ENCODE results near the gene GPR83.
"Not testable (repeated sequence)": the region's sequence is repeated elsewhere in the genome, so short reads cannot be mapped to it uniquely, and the experiment has no call there.

GRCh38 chr11:94370576-94370975, 30.6 kb downstream of the GPR83 start:
- not testable (repeated sequence) for TF ChIP-seq CTCF (conservative IDR thresholded peaks at IDR 0.05; ENCODE audit: low read length); EZH2phosphoT487 (IDR thresholded peaks at IDR 0.05; ENCODE audit: borderline replicate concordance)

Measured in Loucy (cell line).